Esophagus muscularis mucosa (tissue), 3 donors: Measurements from ENCODE around the gene TOM1L1.

Source experiments
- CTCF ChIP-seq, 3 experiments: fragments of 200-600 bp in 2 of 3; fragments of 450-650 bp in 1 of 3; sonication (generic) in 2 of 3; IDR thresholded peaks; one replicate each; pipeline ENCODE4 v1.5.1; 2017 to 2019; ENCODE audit warnings: antibody characterized with exemption in 3 of 3, mild to moderate bottlenecking in 2 of 3, moderate library complexity in 1 of 3
- POLR2AphosphoS5 ChIP-seq, 2 donors: sonication (generic); formaldehyde crosslinking; IDR thresholded peaks; one replicate each; pipeline ENCODE4 v1.6.1; 2017; ENCODE audit warnings: antibody characterized with exemption in 2 of 2

- TF ChIP-seq POLR2AphosphoS5 (IDR thresholded peaks at IDR 0.05) = no peak
- no peak for TF ChIP-seq CTCF (IDR thresholded peaks at IDR 0.05)
Observed at GRCh38 chr17:54991567-54991966, 90.9 kb downstream of the TOM1L1 start.
